Neural progenitor cell (in vitro differentiated cells): ENCODE data around the gene DDHD1. TPM values are rescaled to one million over a fixed set of nuclear protein-coding genes. Genes with fewer than 3 reads are reported as not detected.
"Not testable (repeated sequence)": the region's sequence is repeated elsewhere in the genome, so short reads cannot be mapped to it uniquely, and the experiment has no call there.

ENCODE experiments used
- DNase-seq: peaks from one replicate; pipeline ENCODE4 v3.0.0-alpha.2; 2016; ENCODE audit warnings: low spot score
- H2AFZ ChIP-seq: fragments of 200-600 bp; sonication (generic); replicated peaks from 2 replicates; pipeline ENCODE4 v1.6.1; 2016; ENCODE audit warnings: antibody characterized with exemption
- H3F3A ChIP-seq: fragments of 200-600 bp; sonication (generic); 2 replicates; pipeline ENCODE4 v1.6.1; 2016; ENCODE audit warnings: antibody characterized with exemption, low read depth
- H3K27ac ChIP-seq: fragments of 200-600 bp; sonication (generic); 2 replicates; pipeline ENCODE4 v1.5.1; 2016; ENCODE audit warnings: mild to moderate bottlenecking
- H3K27me3 ChIP-seq: fragments of 200-600 bp; sonication (generic); 2 replicates; pipeline ENCODE4 v1.6.1; 2016; ENCODE audit warnings: mild to moderate bottlenecking, moderate library complexity
- H3K36me3 ChIP-seq: fragments of 200-600 bp; sonication (generic); 2 replicates; pipeline ENCODE4 v1.5.1; 2016
- H3K4me1 ChIP-seq: fragments of 200-600 bp; sonication (generic); 2 replicates; pipeline ENCODE4 v1.6.1; 2016; ENCODE audit warnings: mixed run types
- H3K4me2 ChIP-seq: fragments of 200-600 bp; sonication (generic); 2 replicates; pipeline ENCODE4 v1.6.1; 2016
- H3K4me3 ChIP-seq: fragments of 200-600 bp; sonication (generic); 2 replicates; pipeline ENCODE4 v1.5.1; 2016
- H3K79me2 ChIP-seq: fragments of 200-600 bp; sonication (generic); 2 replicates; pipeline ENCODE4 v1.6.1; 2016; ENCODE audit warnings: low read depth
- H3K9ac ChIP-seq: fragments of 200-600 bp; sonication (generic); 2 replicates; pipeline ENCODE4 v1.6.1; 2016
- H3K9me3 ChIP-seq: fragments of 200-600 bp; sonication (generic); 2 replicates; pipeline ENCODE4 v1.5.1; 2016; ENCODE audit warnings: low read depth
- H4K20me1 ChIP-seq: fragments of 200-600 bp; sonication (generic); 2 replicates; pipeline ENCODE4 v1.6.1; 2016; ENCODE audit warnings: low read depth
- H3K27ac Mint-ChIP-seq: 3 replicates; pipeline ENCODE4 v1.8.0; 2021; ENCODE audit warnings: mixed read lengths
- H3K27me3 Mint-ChIP-seq: 2 replicates; pipeline ENCODE4 v1.8.0; 2022; ENCODE audit warnings: low read depth, mild to moderate bottlenecking, inconsistent platforms, moderate library complexity, mixed read lengths; ENCODE audit not compliant: insufficient read depth
- H3K36me3 Mint-ChIP-seq: 3 replicates; pipeline ENCODE4 v1.8.0; 2021; ENCODE audit warnings: mixed read lengths
- H3K4me1 Mint-ChIP-seq: 3 replicates; pipeline ENCODE4 v1.8.0; 2021; ENCODE audit warnings: mixed read lengths
- H3K4me3 Mint-ChIP-seq: 3 replicates; pipeline ENCODE4 v1.8.0; 2021; ENCODE audit warnings: mild to moderate bottlenecking, moderate library complexity, mixed read lengths
- H3K9me3 Mint-ChIP-seq: 3 replicates; pipeline ENCODE4 v1.8.0; 2020; ENCODE audit warnings: mixed read lengths
- EZH2 ChIP-seq: fragments of 200-600 bp; sonication (generic); IDR thresholded peaks from 2 replicates; pipeline ENCODE4 v1.6.1; 2017; ENCODE audit warnings: antibody characterized with exemption, mild to moderate bottlenecking, moderate library complexity
- EZH2phosphoT487 ChIP-seq: fragments of 200-600 bp; sonication (generic); IDR thresholded peaks from 2 replicates; pipeline ENCODE4 v1.6.1; 2017; ENCODE audit warnings: antibody characterized with exemption
- total RNA-seq: library from RNA; depleted of rRNA; stranded (reverse); fragments of >200 nt; gene quantifications from 2 replicates; pipeline ENCODE4 v1.2.3, GENCODE V29; 2015; ENCODE audit warnings: low replicate concordance
- TF ChIP-seq, protein P1 (sequence below): fragments of 200-600 bp; sonication (generic); IDR thresholded peaks from 2 replicates; pipeline ENCODE4 v1.5.1; 2017; ENCODE audit warnings: antibody characterized with exemption, mild to moderate bottlenecking

Gene DDHD1
- total RNA-seq, 1 donor from 2014 or later: 30.2 TPM

DNA sequence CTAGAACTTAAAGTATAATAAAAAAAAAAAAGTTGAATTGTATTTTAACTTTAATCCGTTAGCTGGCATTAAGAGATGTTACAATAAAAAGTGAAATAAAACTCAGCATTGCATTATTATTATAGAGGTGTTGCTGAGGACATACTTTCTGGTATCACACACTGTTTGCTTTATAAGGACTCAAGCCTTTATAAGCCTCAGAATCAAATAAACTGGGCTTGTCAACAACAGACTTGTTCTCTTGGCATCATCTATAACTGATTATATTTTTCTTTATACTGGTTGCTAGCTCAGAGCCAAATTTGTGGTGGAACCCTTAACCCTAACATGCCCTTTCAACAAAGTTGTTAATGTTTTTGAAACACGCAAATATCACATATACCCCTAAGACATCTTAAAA, 62.3 kb downstream of the DDHD1 start:
- Histone ChIP-seq H4K20me1 (no peaks in the 10 kb centered on the region), H3K9me3 (no peaks in the 10 kb centered on the region), H3K4me1 (no peaks in the 10 kb centered on the region), H3K4me3 (no peak overlapping the region), H3K36me3 (peaks cover 7% of the 10 kb centered on the region), H3K27me3 (no peaks in the 10 kb centered on the region), H3K9ac (no peak overlapping the region), H3K27ac (no peak overlapping the region), H3K4me2 (no peak overlapping the region), H2AFZ (no peak overlapping the region), H3K79me2 (no peaks in the 10 kb centered on the region), H3F3A (no peaks in the 10 kb centered on the region)
- Mint-ChIP-seq H3K4me1 (no peaks in the 10 kb centered on the region), H3K36me3 (peaks cover 56% of the 10 kb centered on the region), H3K9me3 (peaks cover 25% of the 10 kb centered on the region), H3K27ac (no peak overlapping the region), H3K27me3 (no peaks in the 10 kb centered on the region), H3K4me3 (no peak overlapping the region)
- TF ChIP-seq EZH2: no peak
- TF ChIP-seq, protein P1, sequence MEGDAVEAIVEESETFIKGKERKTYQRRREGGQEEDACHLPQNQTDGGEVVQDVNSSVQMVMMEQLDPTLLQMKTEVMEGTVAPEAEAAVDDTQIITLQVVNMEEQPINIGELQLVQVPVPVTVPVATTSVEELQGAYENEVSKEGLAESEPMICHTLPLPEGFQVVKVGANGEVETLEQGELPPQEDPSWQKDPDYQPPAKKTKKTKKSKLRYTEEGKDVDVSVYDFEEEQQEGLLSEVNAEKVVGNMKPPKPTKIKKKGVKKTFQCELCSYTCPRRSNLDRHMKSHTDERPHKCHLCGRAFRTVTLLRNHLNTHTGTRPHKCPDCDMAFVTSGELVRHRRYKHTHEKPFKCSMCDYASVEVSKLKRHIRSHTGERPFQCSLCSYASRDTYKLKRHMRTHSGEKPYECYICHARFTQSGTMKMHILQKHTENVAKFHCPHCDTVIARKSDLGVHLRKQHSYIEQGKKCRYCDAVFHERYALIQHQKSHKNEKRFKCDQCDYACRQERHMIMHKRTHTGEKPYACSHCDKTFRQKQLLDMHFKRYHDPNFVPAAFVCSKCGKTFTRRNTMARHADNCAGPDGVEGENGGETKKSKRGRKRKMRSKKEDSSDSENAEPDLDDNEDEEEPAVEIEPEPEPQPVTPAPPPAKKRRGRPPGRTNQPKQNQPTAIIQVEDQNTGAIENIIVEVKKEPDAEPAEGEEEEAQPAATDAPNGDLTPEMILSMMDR: no peak
- TF ChIP-seq EZH2phosphoT487: no peak
- DNase-seq: no peak

GRCh38 chr14:53084954-53085353, 68.2 kb downstream of the DDHD1 start:
- H3K36me3 ChIP-seq, H3K4me1 Mint-ChIP-seq, H3K79me2 ChIP-seq, H4K20me1 ChIP-seq, H3K4me1 ChIP-seq, H3K27ac ChIP-seq, H2AFZ ChIP-seq, H3K9ac ChIP-seq, H3K4me3 ChIP-seq, H3K4me3 Mint-ChIP-seq, H3K27me3 Mint-ChIP-seq, H3F3A ChIP-seq, H3K9me3 ChIP-seq, H3K4me2 ChIP-seq, H3K27me3 ChIP-seq, H3K27ac Mint-ChIP-seq: not testable (repeated sequence)
- Mint-ChIP-seq H3K36me3 (peaks cover 53% of the 10 kb centered on the region), H3K9me3 (peaks cover 26% of the 10 kb centered on the region)
- peak; percentile 46 for DNase-seq

GRCh38 chr14:53064475-53064874, 88.6 kb downstream of the DDHD1 start:
- H3K9me3 ChIP-seq: no peaks in the 10 kb centered on the region
- Mint-ChIP-seq H3K36me3 (peaks cover 11% of the 10 kb centered on the region), H3K9me3 (no peaks in the 10 kb centered on the region), H3K4me3 (no peak overlapping the region), H3K4me1 (no peaks in the 10 kb centered on the region), H3K27me3 (no peaks in the 10 kb centered on the region), H3K27ac (no peak overlapping the region)
- H3K27me3 ChIP-seq: no peaks in the 10 kb centered on the region
- H2AFZ ChIP-seq: no peak overlapping the region
- no peaks in the 10 kb centered on the region for H3K36me3 ChIP-seq
- no peaks in the 10 kb centered on the region for H4K20me1 ChIP-seq
- H3K4me1 ChIP-seq: no peaks in the 10 kb centered on the region
- no peak overlapping the region for H3K9ac ChIP-seq
- TF ChIP-seq, protein P1: no peak
- TF ChIP-seq EZH2phosphoT487: no peak
- no peak for TF ChIP-seq EZH2
- H3K4me2 ChIP-seq: no peak overlapping the region
- DNase-seq: no peak
- H3F3A ChIP-seq: no peaks in the 10 kb centered on the region
- H3K79me2 ChIP-seq: no peaks in the 10 kb centered on the region
- no peak overlapping the region for H3K27ac ChIP-seq
- H3K4me3 ChIP-seq: no peak overlapping the region

DNA sequence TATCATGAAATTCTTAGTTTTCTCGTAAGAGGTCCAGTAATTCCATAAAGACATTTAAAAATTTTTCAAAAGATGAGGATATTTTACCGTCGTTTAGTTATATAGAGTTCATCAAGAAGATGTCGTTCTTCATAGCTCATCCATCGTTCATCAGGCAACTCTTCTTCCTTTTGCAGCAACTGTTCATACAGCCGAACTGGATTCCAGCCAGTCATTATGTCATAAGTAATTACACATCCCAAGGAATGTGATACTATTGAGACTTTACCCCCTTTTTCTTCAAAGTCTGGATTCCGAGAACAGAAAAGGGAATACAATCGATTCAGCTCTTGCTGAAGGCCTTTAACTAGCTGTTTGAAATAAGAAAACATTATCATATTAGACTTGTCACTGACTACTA, 90.3 kb downstream of the DDHD1 start:
- H3K4me1 ChIP-seq: no peaks in the 10 kb centered on the region
- no peaks in the 10 kb centered on the region for H3K36me3 ChIP-seq
- Mint-ChIP-seq H3K9me3 (no peaks in the 10 kb centered on the region), H3K27me3 (no peaks in the 10 kb centered on the region), H3K4me1 (no peaks in the 10 kb centered on the region), H3K4me3 (no peak overlapping the region), H3K27ac (no peak overlapping the region), H3K36me3 (peaks cover 10% of the 10 kb centered on the region)
- no peaks in the 10 kb centered on the region for H3K27me3 ChIP-seq
- H4K20me1 ChIP-seq: no peaks in the 10 kb centered on the region
- no peak overlapping the region for H2AFZ ChIP-seq
- no peaks in the 10 kb centered on the region for H3K79me2 ChIP-seq
- H3K9me3 ChIP-seq: no peaks in the 10 kb centered on the region
- no peak overlapping the region for H3K27ac ChIP-seq
- no peak for DNase-seq
- no peak overlapping the region for H3K4me3 ChIP-seq
- H3K4me2 ChIP-seq: no peak overlapping the region
- TF ChIP-seq EZH2 (no peak), EZH2phosphoT487 (no peak)
- TF ChIP-seq, protein P1: no peak
- H3F3A ChIP-seq: no peaks in the 10 kb centered on the region
- H3K9ac ChIP-seq: no peak overlapping the region
